HEK293T (cell line): ENCODE results near the gene KLF6.

Experiments
- CTCF ChIA-PET: fragments of 350-600 bp; formaldehyde crosslinking; extraction: SDS; loops from one replicate; lab custom pipeline; 2021; ENCODE audit warnings: antibody characterized with exemption, inconsistent platforms; lab: Yijun Ruan, JAX
- POLR2A ChIA-PET: fragments of 350-600 bp; formaldehyde crosslinking; extraction: SDS; loops from one replicate; lab custom pipeline; 2020; ENCODE audit warnings: antibody characterized with exemption, inconsistent platforms; lab: Yijun Ruan, JAX
- DNase-seq: peaks from one replicate; pipeline ENCODE4 v3.0.0; 2012; ENCODE audit warnings: mixed read lengths; ENCODE audit errors: extremely low spot score
- ARNT ChIP-seq: fragments of 450-650 bp; IDR thresholded peaks from 2 replicates; pipeline ENCODE4 v1.6.1; 2017; ENCODE audit warnings: mild to moderate bottlenecking
- BHLHE40 ChIP-seq: fragments of 450-650 bp; IDR thresholded peaks from 2 replicates; pipeline ENCODE4 v1.6.1; 2016; ENCODE audit warnings: mild to moderate bottlenecking, moderate library complexity, borderline replicate concordance
- CTBP1 ChIP-seq: fragments of 450-650 bp; IDR thresholded peaks from 2 replicates; pipeline ENCODE4 v1.6.1; 2016; ENCODE audit warnings: borderline replicate concordance
- ELF4 ChIP-seq: fragments of 450-650 bp; IDR thresholded peaks from 2 replicates; pipeline ENCODE4 v1.6.1; 2017; ENCODE audit warnings: antibody characterized with exemption
- FOXA1 ChIP-seq: fragments of 450-650 bp; IDR thresholded peaks from 2 replicates; pipeline ENCODE4 v1.6.1; 2016; ENCODE audit warnings: mild to moderate bottlenecking
- FOXK2 ChIP-seq: fragments of 450-650 bp; IDR thresholded peaks from 2 replicates; pipeline ENCODE4 v1.6.1; 2016; ENCODE audit warnings: mild to moderate bottlenecking
- FOXM1 ChIP-seq: fragments of 450-650 bp; IDR thresholded peaks from 2 replicates; pipeline ENCODE4 v1.6.1; 2017; ENCODE audit warnings: mild to moderate bottlenecking, borderline replicate concordance
- HDGF ChIP-seq: fragments of 450-650 bp; IDR thresholded peaks from 2 replicates; pipeline ENCODE4 v1.6.1; 2017; ENCODE audit warnings: antibody characterized with exemption, borderline replicate concordance
- L3MBTL2 ChIP-seq: fragments of 450-650 bp; conservative IDR thresholded peaks from 2 replicates; pipeline ENCODE4 v1.6.1; 2016; ENCODE audit warnings: mild to moderate bottlenecking
- LEF1 ChIP-seq: fragments of 450-650 bp; IDR thresholded peaks from 2 replicates; pipeline ENCODE4 v1.6.1; 2017; ENCODE audit warnings: mild to moderate bottlenecking, borderline replicate concordance
- NFRKB ChIP-seq: fragments of 450-650 bp; IDR thresholded peaks from 2 replicates; pipeline ENCODE4 v1.6.1; 2016; ENCODE audit warnings: mild to moderate bottlenecking, moderate library complexity
- PKNOX1 ChIP-seq: fragments of 450-650 bp; IDR thresholded peaks from 2 replicates; pipeline ENCODE4 v1.6.1; 2016
- SP1 ChIP-seq: fragments of 450-650 bp; IDR thresholded peaks from 2 replicates; pipeline ENCODE4 v1.6.1; 2017
- SUZ12 ChIP-seq: fragments of 450-650 bp; IDR thresholded peaks from 2 replicates; pipeline ENCODE4 v1.6.1; 2016; ENCODE audit warnings: mild to moderate bottlenecking
- TARDBP ChIP-seq: fragments of 450-650 bp; IDR thresholded peaks from 2 replicates; pipeline ENCODE4 v1.6.1; 2016
- ZNF384 ChIP-seq: fragments of 450-650 bp; IDR thresholded peaks from 2 replicates; pipeline ENCODE4 v1.6.1; 2016

KLF6 gene

GRCh38 chr10:3772361-3773171, 12.4 kb downstream of the KLF6 start:
- POLR2A ChIA-PET = interaction anchor here (0.8 to 5.4 kb wide), 4 partner anchors 10 to 39 kb away, joined by 4 to 37 read pairs (median 4); partner anchors contain the start of gene KLF6
- CTCF ChIA-PET = no interaction called here
- DNase-seq = no peak
- TF ChIP-seq FOXM1 = no peak
- no peak for TF ChIP-seq TARDBP
- TF ChIP-seq SUZ12 = no peak
- no peak for TF ChIP-seq PKNOX1
- TF ChIP-seq HDGF = no peak

- POLR2A ChIA-PET = interaction anchor here (0.6 to 1.2 kb wide), 2 partner anchors 15 to 66 kb away, joined by 3 to 5 read pairs; partner anchors contain the start of gene KLF6
- TF ChIP-seq SP1 = no peak
- no peak for TF ChIP-seq SUZ12
- no peak for TF ChIP-seq L3MBTL2
- CTCF ChIA-PET = interaction anchor here (0.6 kb wide), 2 partner anchors 58 to 969 kb away, joined by 3 read pairs; no protein-coding TSS in a partner anchor
- no peak for DNase-seq
Measured at GRCh38 chr10:3770611-3771110, 14.3 kb downstream of the KLF6 start.

- CTCF ChIA-PET = no interaction called here
- POLR2A ChIA-PET = no interaction called here
- TF ChIP-seq ARNT (no peak), FOXK2 (no peak), PKNOX1 (no peak), LEF1 (no peak)
- DNase-seq = no peak
Measured at GRCh38 chr10:3769556-3769955, 15.5 kb downstream of the KLF6 start.

- DNase-seq = no peak
- ChIA-PET CTCF (no interaction called here), POLR2A (no interaction called here)
- TF ChIP-seq L3MBTL2 (no peak), NFRKB (no peak), CTBP1 (no peak), ZNF384 (no peak), ELF4 (no peak), ARNT (no peak), TARDBP (no peak), FOXK2 (no peak)
Measured at GRCh38 chr10:3766046-3766756, 18.8 kb downstream of the KLF6 start.

GRCh38 chr10:3765146-3765545, 19.9 kb downstream of the KLF6 start:
- no peak for DNase-seq
- CTCF ChIA-PET = no interaction called here
- no peak for TF ChIP-seq ARNT
- TF ChIP-seq NFRKB = no peak
- TF ChIP-seq FOXA1 = no peak
- TF ChIP-seq CTBP1 = no peak
- TF ChIP-seq BHLHE40 = no peak
- TF ChIP-seq HDGF = no peak
- no peak for TF ChIP-seq FOXM1
- no peak for TF ChIP-seq TARDBP
- POLR2A ChIA-PET = interaction anchor here (0.9 to 1.2 kb wide), 2 partner anchors 10 to 20 kb away, joined by 3 to 4 read pairs; partner anchors contain the start of gene KLF6

- DNase-seq = no peak
- TF ChIP-seq FOXM1 = no peak
- TF ChIP-seq TARDBP = no peak
- TF ChIP-seq ARNT = no peak
- TF ChIP-seq LEF1 = no peak
- TF ChIP-seq HDGF = no peak
- TF ChIP-seq CTBP1 = no peak
- TF ChIP-seq L3MBTL2 = no peak
- no peak for TF ChIP-seq PKNOX1
- TF ChIP-seq FOXK2 = no peak
- no peak for TF ChIP-seq ZNF384
- TF ChIP-seq ELF4 = no peak
- ChIA-PET POLR2A (interaction anchor here (0.9 to 1.2 kb wide), 2 partner anchors 10 to 21 kb away, joined by 3 to 4 read pairs; partner anchors contain the start of gene KLF6), CTCF (interaction anchor here (1.3 kb wide), 1 partner anchor 9 kb away, joined by 3 read pairs; no protein-coding TSS in a partner anchor)
Measured at GRCh38 chr10:3764626-3765112, 20.3 kb downstream of the KLF6 start.
